ENCODE data around the gene MIER2. TPM values are rescaled to one million over a fixed set of nuclear protein-coding genes. Genes with fewer than 3 reads are reported as not detected.

Gene MIER2
- total and polyA plus RNA-seq, 4 donors, result 2.7 to 4.1 (median 3.7) TPM

- Histone ChIP-seq H3K4me1 (ENCODE audit: control insufficient read depth in 4 of 4, insufficient read depth in 4 of 4, low read length in 3 of 4) (no peaks in the 10 kb centered on the region), H3K27me3 (ENCODE audit: control insufficient read depth in 4 of 4, insufficient read depth in 4 of 4, low read length in 3 of 4) (peaks cover 0 to 12% (median 3%) of the 10 kb centered on the region in 4 donors), H3K9ac (ENCODE audit: low read depth in 1 of 2, low read length in 2 of 2) (no peak overlapping the region), H3K4me3 (ENCODE audit: low read depth in 1 of 3, low read length in 3 of 3) (no peak overlapping the region), H3K36me3 (ENCODE audit: control insufficient read depth in 4 of 4, insufficient read depth in 3 of 4, low read depth in 1 of 4, low read length in 3 of 4) (no peaks in the 10 kb centered on the region), H3K9me3 (ENCODE audit: control insufficient read depth in 4 of 4, low read length in 3 of 4) (no peaks in the 10 kb centered on the region), H3K27ac (ENCODE audit: low read depth in 1 of 2, low read length in 2 of 2) (no peak overlapping the region)
- 65% methylated on average over 17 of the region's 17 CpGs for WGBS
- DNase-seq (ENCODE audit: low spot score), result no peak
- TF ChIP-seq EGR1 (IDR thresholded peaks at IDR 0.05; ENCODE audit: low read depth in 2 of 2), result no peak
- TF ChIP-seq TAF1 (conservative IDR thresholded peaks at IDR 0.05), result no peak
- TF ChIP-seq FOXA2 (IDR thresholded peaks at IDR 0.05), result no peak
- no peak for TF ChIP-seq JUND (IDR thresholded peaks at IDR 0.05)
Measured at GRCh38 chr19:371501-372168, 27.0 kb upstream of the MIER2 start.

DNA sequence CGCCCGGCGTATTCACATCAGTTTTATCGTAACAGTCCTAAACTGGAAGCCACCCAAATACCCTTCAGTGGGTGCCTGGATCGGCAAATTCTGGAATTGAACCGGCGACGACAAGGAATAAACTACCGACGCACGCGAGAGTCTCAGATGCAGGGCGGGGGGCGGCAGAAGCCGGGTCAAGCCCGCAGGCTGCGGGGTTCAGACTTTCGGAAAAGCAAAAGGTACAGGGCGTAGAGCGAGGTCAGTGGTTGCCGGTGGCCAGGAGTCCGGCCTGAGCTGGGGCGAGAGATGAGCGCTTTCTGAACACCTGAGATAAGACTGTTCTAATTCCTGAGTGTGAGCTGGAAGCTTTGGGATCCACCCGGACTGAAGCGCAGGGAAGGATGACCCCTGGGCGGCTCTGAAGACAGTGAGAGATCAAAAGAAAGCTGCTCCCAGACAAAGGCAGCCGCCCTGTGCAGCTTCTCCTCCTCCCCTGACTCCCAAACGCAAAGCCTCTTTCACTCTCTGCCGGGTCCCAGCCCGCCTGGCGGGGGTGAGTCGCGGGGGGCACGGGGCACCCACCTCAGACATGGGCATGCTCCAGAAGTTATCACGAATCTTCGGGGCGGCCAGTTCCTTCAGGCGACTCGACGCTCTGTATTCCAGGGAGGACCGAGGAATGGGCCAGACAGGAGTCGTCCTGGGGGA is 26.2 kb upstream of the MIER2 start:
- no peak overlapping the region for H3K27ac ChIP-seq (ENCODE audit: low read depth in 1 of 2, low read length in 2 of 2)
- DNase-seq (ENCODE audit: low spot score), result no peak
- 89% methylated on average over 43 of the region's 43 CpGs for WGBS

More for the DNA sequence above, 26.2 kb upstream of the MIER2 start:
- no peaks in the 10 kb centered on the region for H3K4me1 ChIP-seq (ENCODE audit: control insufficient read depth in 4 of 4, insufficient read depth in 4 of 4, low read length in 3 of 4)
- TF ChIP-seq ZBTB33 (IDR thresholded peaks at IDR 0.05) (no peak), RXRA (IDR thresholded peaks at IDR 0.05) (no peak), EGR1 (IDR thresholded peaks at IDR 0.05; ENCODE audit: low read depth in 2 of 2) (no peak), HNF4A (conservative IDR thresholded peaks at IDR 0.05) (no peak), SP1 (IDR thresholded peaks at IDR 0.05) (no peak), FOXA1 (IDR thresholded peaks at IDR 0.05) (no peak), NR2F2 (IDR thresholded peaks at IDR 0.05) (no peak), GABPA (IDR thresholded peaks at IDR 0.05 in 1 of 2, conservative IDR thresholded peaks at IDR 0.05 in 1 of 2) (no peak), RAD21 (IDR thresholded peaks at IDR 0.05) (no peak), CTCF (IDR thresholded peaks at IDR 0.05; ENCODE audit: low read depth, low read length, missing input control) (no peak), FOXA2 (IDR thresholded peaks at IDR 0.05) (no peak), YY1 (IDR thresholded peaks at IDR 0.05) (no peak), JUND (IDR thresholded peaks at IDR 0.05) (no peak), HNF4G (IDR thresholded peaks at IDR 0.05) (no peak), TAF1 (conservative IDR thresholded peaks at IDR 0.05) (no peak)
- TF ChIP-seq, protein P1, sequence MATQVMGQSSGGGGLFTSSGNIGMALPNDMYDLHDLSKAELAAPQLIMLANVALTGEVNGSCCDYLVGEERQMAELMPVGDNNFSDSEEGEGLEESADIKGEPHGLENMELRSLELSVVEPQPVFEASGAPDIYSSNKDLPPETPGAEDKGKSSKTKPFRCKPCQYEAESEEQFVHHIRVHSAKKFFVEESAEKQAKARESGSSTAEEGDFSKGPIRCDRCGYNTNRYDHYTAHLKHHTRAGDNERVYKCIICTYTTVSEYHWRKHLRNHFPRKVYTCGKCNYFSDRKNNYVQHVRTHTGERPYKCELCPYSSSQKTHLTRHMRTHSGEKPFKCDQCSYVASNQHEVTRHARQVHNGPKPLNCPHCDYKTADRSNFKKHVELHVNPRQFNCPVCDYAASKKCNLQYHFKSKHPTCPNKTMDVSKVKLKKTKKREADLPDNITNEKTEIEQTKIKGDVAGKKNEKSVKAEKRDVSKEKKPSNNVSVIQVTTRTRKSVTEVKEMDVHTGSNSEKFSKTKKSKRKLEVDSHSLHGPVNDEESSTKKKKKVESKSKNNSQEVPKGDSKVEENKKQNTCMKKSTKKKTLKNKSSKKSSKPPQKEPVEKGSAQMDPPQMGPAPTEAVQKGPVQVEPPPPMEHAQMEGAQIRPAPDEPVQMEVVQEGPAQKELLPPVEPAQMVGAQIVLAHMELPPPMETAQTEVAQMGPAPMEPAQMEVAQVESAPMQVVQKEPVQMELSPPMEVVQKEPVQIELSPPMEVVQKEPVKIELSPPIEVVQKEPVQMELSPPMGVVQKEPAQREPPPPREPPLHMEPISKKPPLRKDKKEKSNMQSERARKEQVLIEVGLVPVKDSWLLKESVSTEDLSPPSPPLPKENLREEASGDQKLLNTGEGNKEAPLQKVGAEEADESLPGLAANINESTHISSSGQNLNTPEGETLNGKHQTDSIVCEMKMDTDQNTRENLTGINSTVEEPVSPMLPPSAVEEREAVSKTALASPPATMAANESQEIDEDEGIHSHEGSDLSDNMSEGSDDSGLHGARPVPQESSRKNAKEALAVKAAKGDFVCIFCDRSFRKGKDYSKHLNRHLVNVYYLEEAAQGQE (IDR thresholded peaks at IDR 0.05), result no peak
- TF ChIP-seq, protein P2, sequence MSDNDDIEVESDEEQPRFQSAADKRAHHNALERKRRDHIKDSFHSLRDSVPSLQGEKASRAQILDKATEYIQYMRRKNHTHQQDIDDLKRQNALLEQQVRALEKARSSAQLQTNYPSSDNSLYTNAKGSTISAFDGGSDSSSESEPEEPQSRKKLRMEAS (IDR thresholded peaks at IDR 0.05), result no peak
- TF ChIP-seq, protein P3, sequence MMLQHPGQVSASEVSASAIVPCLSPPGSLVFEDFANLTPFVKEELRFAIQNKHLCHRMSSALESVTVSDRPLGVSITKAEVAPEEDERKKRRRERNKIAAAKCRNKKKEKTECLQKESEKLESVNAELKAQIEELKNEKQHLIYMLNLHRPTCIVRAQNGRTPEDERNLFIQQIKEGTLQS (IDR thresholded peaks at IDR 0.05), result no peak
- no peak overlapping the region for H3K9ac ChIP-seq (ENCODE audit: low read depth in 1 of 2, low read length in 2 of 2)
- H3K4me3 ChIP-seq (ENCODE audit: low read depth in 1 of 3, low read length in 3 of 3), result no peak overlapping the region
- no peaks in the 10 kb centered on the region for H3K9me3 ChIP-seq (ENCODE audit: control insufficient read depth in 4 of 4, low read length in 3 of 4)
- H3K27me3 ChIP-seq (ENCODE audit: control insufficient read depth in 4 of 4, insufficient read depth in 4 of 4, low read length in 3 of 4), result peaks cover 0 to 11% (median 4%) of the 10 kb centered on the region in 4 donors
- H3K36me3 ChIP-seq (ENCODE audit: control insufficient read depth in 4 of 4, insufficient read depth in 3 of 4, low read depth in 1 of 4, low read length in 3 of 4), result no peaks in the 10 kb centered on the region

Data from liver (tissue), 9 donors.